Astrocyte of the cerebellum (primary cell): Measurements from ENCODE around the gene C1orf167.

Experiments used
- DNase-seq: peaks from one replicate; pipeline ENCODE4 v3.0.0-alpha.2; 2011; ENCODE audit warnings: low read depth
- H3K4me3 ChIP-seq: 2 replicates; pipeline ENCODE4 v1.5.1; 2011; ENCODE audit warnings: mild to moderate bottlenecking, low read depth, low read length, moderate library complexity
- CTCF ChIP-seq: IDR thresholded peaks from 2 replicates; pipeline ENCODE4 v1.5.1; 2012; ENCODE audit warnings: low read length, low read depth, moderate library complexity, mild to moderate bottlenecking; ENCODE audit errors: missing control alignments
- in situ Hi-C: cut with HindIII; loops from 2 replicates; pipeline ENCODE4 v1.10.0; 2017; ENCODE audit warnings: low sequenced_read_pairs

The C1orf167 gene

GRCh38 chr1:11837767-11838348 is 75.9 kb downstream of the C1orf167 start:
- no peak overlapping the region for H3K4me3 ChIP-seq
- no peak for TF ChIP-seq CTCF
- no peak for DNase-seq
- in situ Hi-C loops: no loop called here

GRCh38 chr1:11838349-11839272 is 76.6 kb downstream of the C1orf167 start:
- TF ChIP-seq CTCF: peak; percentile 100
- in situ Hi-C loops: no loop called here
- no peak overlapping the region for H3K4me3 ChIP-seq

More at GRCh38 chr1:11838349-11839272, 76.6 kb downstream of the C1orf167 start:
- DNase-seq: no peak
